HL-60 (cell line): ENCODE results near the gene HK1.
"Not testable (repeated sequence)": the region's sequence is repeated elsewhere in the genome, so short reads cannot be mapped to it uniquely, and the experiment has no call there.

Experiments
- DNase-seq, 2 experiments: peaks; one replicate each; pipeline ENCODE4 v3.0.0-alpha.2; 2010 to 2020; ENCODE audit warnings: low read depth in 1 of 2, low spot score in 1 of 2
- H3K27ac ChIP-seq: fragments of 250-450 bp; sonication (Bioruptor Pico); replicated peaks from 2 replicates; pipeline ENCODE4 v1.5.1; 2020; ENCODE audit warnings: mild to moderate bottlenecking, moderate library complexity
- H3K27me3 ChIP-seq: fragments of 250-450 bp; sonication (Bioruptor Pico); 2 replicates; pipeline ENCODE4 v1.5.1; 2021; ENCODE audit warnings: mild to moderate bottlenecking, moderate library complexity; ENCODE audit not compliant: insufficient read depth, poor library complexity, severe bottlenecking
- H3K4me3 ChIP-seq: replicated peaks from 2 replicates; pipeline ENCODE4 v1.5.1; 2011; ENCODE audit warnings: mild to moderate bottlenecking, control low read depth, low read length; ENCODE audit not compliant: insufficient read depth
- CTCF ChIP-seq: IDR thresholded peaks from one replicate; pipeline ENCODE4 v1.5.1; 2011; ENCODE audit warnings: low read length, control low read depth, inconsistent platforms; ENCODE audit not compliant: insufficient read depth
- GABPA ChIP-seq: IDR thresholded peaks from 2 replicates; pipeline ENCODE4 v1.6.1; 2012; ENCODE audit warnings: low read depth
- POLR2AphosphoS5 ChIP-seq: IDR thresholded peaks from 2 replicates; pipeline ENCODE4 v1.6.1; 2012; ENCODE audit warnings: low read depth
- REST ChIP-seq: IDR thresholded peaks from 2 replicates; pipeline ENCODE4 v1.6.1; 2012; ENCODE audit warnings: low read depth; ENCODE audit not compliant: insufficient replicate concordance
- SPI1 ChIP-seq: IDR thresholded peaks from 2 replicates; pipeline ENCODE4 v1.6.1; 2012; ENCODE audit warnings: low read depth, mild to moderate bottlenecking, borderline replicate concordance

The HK1 gene

GRCh38 chr10:69321865-69322264, 43.6 kb downstream of the HK1 start:
- Histone ChIP-seq H3K27ac (no peak overlapping the region), H3K4me3 (no peak overlapping the region), H3K27me3 (no peaks in the 10 kb centered on the region)
- DNase-seq, result no peak
- TF ChIP-seq GABPA (no peak), REST (no peak), SPI1 (no peak)

GRCh38 chr10:69322346-69322745, 44.0 kb downstream of the HK1 start:
- not testable (repeated sequence) for H3K27me3 ChIP-seq, DNase-seq, H3K27ac ChIP-seq, H3K4me3 ChIP-seq

- Histone ChIP-seq H3K4me3 (no peak overlapping the region), H3K27me3 (no peaks in the 10 kb centered on the region), H3K27ac (no peak overlapping the region)
- TF ChIP-seq CTCF, result no peak
- TF ChIP-seq SPI1, result no peak
- TF ChIP-seq REST, result no peak
- no peak for TF ChIP-seq POLR2AphosphoS5
- TF ChIP-seq GABPA, result no peak
- no peak for DNase-seq
These were observed 45.3 kb downstream of the HK1 start for GRCh38 chr10:69323622-69324021.

GRCh38 chr10:69324583-69324982, 46.3 kb downstream of the HK1 start:
- no peaks in the 10 kb centered on the region for H3K27me3 ChIP-seq
- no peak for DNase-seq
- no peak overlapping the region for H3K27ac ChIP-seq
- TF ChIP-seq REST, result no peak
- TF ChIP-seq POLR2AphosphoS5, result no peak
- no peak for TF ChIP-seq SPI1
- TF ChIP-seq CTCF, result no peak
- H3K4me3 ChIP-seq, result no peak overlapping the region

GRCh38 chr10:69325637-69326523, 47.6 kb downstream of the HK1 start:
- not testable (repeated sequence) for H3K4me3 ChIP-seq, H3K27ac ChIP-seq, H3K27me3 ChIP-seq, DNase-seq
